ENCODE data around the gene GHDC. TPM values are rescaled to one million over a fixed set of nuclear protein-coding genes. Genes with fewer than 3 reads are reported as not detected.

GHDC gene
- total RNA-seq, 4 donors from 2014 or later, result 10.8 to 34.6 (median 32.2) TPM

DNA sequence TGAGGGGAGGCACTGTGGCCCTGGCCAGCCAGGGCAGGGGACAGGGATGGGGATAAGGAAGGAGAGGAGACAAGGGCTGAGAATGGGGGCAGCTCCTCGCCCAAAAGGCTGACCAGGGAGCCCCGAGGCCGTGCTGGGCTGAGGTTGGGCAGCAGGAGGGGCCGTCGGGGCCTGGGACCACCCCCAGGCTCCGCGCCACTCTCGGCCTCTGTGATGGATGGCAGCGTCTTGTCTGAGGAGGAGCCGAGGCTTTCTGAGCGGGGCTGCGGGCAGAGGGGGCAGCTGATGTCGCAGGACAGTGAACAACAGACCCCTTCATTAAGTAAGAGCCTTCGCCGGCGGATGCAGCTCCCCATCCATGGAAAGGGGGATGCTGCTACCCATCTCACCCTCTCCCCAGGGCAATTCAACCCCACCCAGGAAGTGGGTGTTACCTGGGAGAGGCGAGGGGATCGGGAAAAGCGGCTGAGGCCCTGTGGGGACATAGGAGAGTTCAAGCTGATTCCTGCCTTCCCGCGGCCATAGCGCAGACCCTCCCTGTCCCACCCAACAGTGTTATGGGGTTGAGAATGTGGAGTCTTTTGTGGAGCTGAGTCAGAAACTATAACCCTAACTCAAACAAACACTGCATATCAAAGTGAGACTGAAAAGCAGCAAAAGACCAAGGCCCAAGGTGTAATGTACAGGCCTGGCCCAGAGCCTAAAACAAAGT, 30.4 kb downstream of the GHDC start:
- intact Hi-C loops (cut with DNase I; ENCODE audit: low total_unique reads) (no loop called here), in situ Hi-C loops (cut with MboI; ENCODE audit: low pct_ligation_motif_present in 1 of 4, low pct_unique_long_range_greater_than_20kb in 1 of 4, low sequenced_read_pairs in 3 of 4) (no loop called here)
- Histone ChIP-seq H3K27me3 (no peaks in the 10 kb centered on the region), H3K36me3 (no peaks in the 10 kb centered on the region), H3K4me1 (no peaks in the 10 kb centered on the region), H3K27ac (no peak overlapping the region), H3K9me3 (no peaks in the 10 kb centered on the region), H3K4me3 (no peak overlapping the region)
- 56 to 71% methylated on average over 5 to 21 of the region's 22 CpGs for WGBS, 2 donors (ENCODE audit: low coverage in 1 of 2)
- TF ChIP-seq POLR2AphosphoS5 (IDR thresholded peaks at IDR 0.05) (no peak), EP300 (IDR thresholded peaks at IDR 0.05; ENCODE audit: low read depth) (no peak), POLR2A (IDR thresholded peaks at IDR 0.05) (no peak)
- TF ChIP-seq, protein P1, sequence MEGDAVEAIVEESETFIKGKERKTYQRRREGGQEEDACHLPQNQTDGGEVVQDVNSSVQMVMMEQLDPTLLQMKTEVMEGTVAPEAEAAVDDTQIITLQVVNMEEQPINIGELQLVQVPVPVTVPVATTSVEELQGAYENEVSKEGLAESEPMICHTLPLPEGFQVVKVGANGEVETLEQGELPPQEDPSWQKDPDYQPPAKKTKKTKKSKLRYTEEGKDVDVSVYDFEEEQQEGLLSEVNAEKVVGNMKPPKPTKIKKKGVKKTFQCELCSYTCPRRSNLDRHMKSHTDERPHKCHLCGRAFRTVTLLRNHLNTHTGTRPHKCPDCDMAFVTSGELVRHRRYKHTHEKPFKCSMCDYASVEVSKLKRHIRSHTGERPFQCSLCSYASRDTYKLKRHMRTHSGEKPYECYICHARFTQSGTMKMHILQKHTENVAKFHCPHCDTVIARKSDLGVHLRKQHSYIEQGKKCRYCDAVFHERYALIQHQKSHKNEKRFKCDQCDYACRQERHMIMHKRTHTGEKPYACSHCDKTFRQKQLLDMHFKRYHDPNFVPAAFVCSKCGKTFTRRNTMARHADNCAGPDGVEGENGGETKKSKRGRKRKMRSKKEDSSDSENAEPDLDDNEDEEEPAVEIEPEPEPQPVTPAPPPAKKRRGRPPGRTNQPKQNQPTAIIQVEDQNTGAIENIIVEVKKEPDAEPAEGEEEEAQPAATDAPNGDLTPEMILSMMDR (IDR thresholded peaks at IDR 0.05), result no peak
- DNase-seq, result no peak

DNA sequence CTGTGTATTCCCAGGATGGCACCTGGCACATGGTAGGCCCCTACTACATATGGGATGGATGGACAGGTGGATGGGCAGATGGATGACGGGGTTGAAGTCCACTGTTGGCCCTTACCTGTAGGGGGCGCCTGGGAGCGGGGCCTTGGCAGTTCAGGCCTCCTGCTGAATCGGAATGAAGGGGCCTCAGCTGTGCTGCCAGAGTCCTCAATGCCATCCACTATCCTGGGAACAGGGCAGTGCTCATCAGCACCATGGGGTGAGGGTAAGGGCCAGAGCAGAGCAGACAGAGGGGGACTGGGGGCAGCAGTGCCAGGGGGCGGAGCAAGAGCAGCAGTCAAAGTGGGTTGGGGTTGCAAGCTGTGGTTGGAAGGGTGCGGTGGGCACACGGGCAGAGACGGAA, 31.2 kb downstream of the GHDC start:
- 58 to 59% methylated on average over 8 of the region's 8 CpGs for WGBS, 2 donors (ENCODE audit: low coverage in 1 of 2)

DNA sequence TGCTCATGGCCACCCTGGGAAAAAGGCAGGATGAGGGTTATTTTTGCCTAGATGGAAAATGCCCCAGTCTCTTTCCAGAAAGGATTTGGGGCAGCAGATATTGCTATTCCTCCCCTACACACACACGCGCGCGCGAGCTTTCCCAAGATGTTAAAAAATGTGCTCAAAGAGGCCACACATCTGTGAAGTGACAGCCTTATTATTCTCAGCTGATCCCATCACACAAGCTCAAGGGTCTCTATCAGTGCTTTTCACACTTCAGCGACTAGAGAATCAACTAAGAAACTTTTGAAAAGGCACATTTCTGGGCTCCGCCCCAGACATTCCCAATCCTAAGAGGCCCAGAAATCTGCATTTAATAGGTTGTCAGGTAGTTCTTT, 33.8 kb downstream of the GHDC start:
- intact Hi-C loops (cut with DNase I; ENCODE audit: low total_unique reads), result no loop called here
- DNase-seq, result no peak
- no peak overlapping the region for H3K4me3 ChIP-seq
- no peak for TF ChIP-seq POLR2AphosphoS5 (IDR thresholded peaks at IDR 0.05)
- TF ChIP-seq, protein P1 (IDR thresholded peaks at IDR 0.05), result no peak
- TF ChIP-seq POLR2A (IDR thresholded peaks at IDR 0.05), result no peak
- TF ChIP-seq EP300 (IDR thresholded peaks at IDR 0.05; ENCODE audit: low read depth), result no peak
- no peaks in the 10 kb centered on the region for H3K27me3 ChIP-seq
- no peaks in the 10 kb centered on the region for H3K36me3 ChIP-seq
- WGBS, 2 donors (ENCODE audit: low coverage in 1 of 2), result 90 to 95% methylated on average over 5 to 7 of the region's 7 CpGs
- peaks cover 0 to 1% (median 0%) of the 10 kb centered on the region in 4 donors for H3K4me1 ChIP-seq
- in situ Hi-C loops (cut with MboI; ENCODE audit: low pct_ligation_motif_present in 1 of 4, low pct_unique_long_range_greater_than_20kb in 1 of 4, low sequenced_read_pairs in 3 of 4), result no loop called here
- H3K9me3 ChIP-seq, result no peaks in the 10 kb centered on the region
- H3K27ac ChIP-seq, result no peak overlapping the region

More for the DNA sequence above, 31.2 kb downstream of the GHDC start:
- intact Hi-C loops (cut with DNase I; ENCODE audit: low total_unique reads), result no loop called here
- Histone ChIP-seq H3K4me3 (no peak overlapping the region), H3K36me3 (no peaks in the 10 kb centered on the region), H3K27me3 (no peaks in the 10 kb centered on the region), H3K9me3 (no peaks in the 10 kb centered on the region), H3K27ac (no peak overlapping the region), H3K4me1 (no peaks in the 10 kb centered on the region)
- peak; percentile 27 for DNase-seq
- in situ Hi-C loops (cut with MboI; ENCODE audit: low pct_ligation_motif_present in 1 of 4, low pct_unique_long_range_greater_than_20kb in 1 of 4, low sequenced_read_pairs in 3 of 4), result no loop called here
- TF ChIP-seq EP300 (IDR thresholded peaks at IDR 0.05; ENCODE audit: low read depth), result no peak
- TF ChIP-seq, protein P1 (IDR thresholded peaks at IDR 0.05), result peak in 2 of 5 experiments; percentile 12 to 22
- TF ChIP-seq POLR2AphosphoS5 (IDR thresholded peaks at IDR 0.05), result no peak
- TF ChIP-seq POLR2A (IDR thresholded peaks at IDR 0.05), result no peak

DNA sequence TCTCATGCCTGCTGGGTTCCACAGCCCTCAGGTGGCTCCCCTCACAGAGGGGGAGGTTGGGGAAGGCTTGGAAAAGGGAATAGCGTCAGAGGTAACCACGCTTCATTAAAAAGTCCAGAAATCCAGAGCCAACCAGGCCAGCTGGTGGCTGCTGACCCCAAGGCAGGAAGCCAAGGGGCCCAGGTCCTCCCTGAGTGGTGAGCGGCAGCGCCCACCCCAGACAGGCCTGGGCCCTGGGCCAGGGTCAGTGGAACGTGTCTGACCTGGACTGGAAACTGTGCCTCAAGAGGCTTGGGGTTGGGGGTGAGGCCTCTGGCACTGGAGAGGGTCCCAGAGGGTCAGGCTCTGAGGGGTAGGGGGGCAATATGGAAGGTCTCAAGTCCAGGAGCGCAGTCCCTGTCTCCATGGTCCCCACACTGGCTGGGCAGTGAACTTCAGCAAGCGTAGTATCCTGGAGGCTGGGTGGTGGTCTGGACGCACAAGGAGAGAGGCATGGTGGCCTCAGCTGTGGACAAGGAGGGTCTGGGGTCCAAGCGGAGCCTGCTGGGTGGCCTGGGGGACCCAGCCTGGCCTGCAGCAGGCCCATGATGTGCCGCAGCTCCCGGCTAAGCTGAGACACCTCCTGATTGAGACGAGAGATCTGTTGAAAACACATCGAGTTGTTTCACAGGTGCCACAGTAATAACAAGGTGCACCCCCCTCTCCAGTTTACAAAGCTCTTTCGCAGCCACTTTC, 34.3 kb downstream of the GHDC start:
- H3K27me3 ChIP-seq, result no peaks in the 10 kb centered on the region
- TF ChIP-seq POLR2AphosphoS5 (IDR thresholded peaks at IDR 0.05) (no peak), EP300 (IDR thresholded peaks at IDR 0.05; ENCODE audit: low read depth) (no peak), POLR2A (IDR thresholded peaks at IDR 0.05) (no peak)
- TF ChIP-seq, protein P1 (IDR thresholded peaks at IDR 0.05), result no peak
- H3K4me1 ChIP-seq, result peaks cover 0 to 4% (median 2%) of the 10 kb centered on the region in 4 donors
- no peak overlapping the region for H3K27ac ChIP-seq
- in situ Hi-C loops (cut with MboI; ENCODE audit: low pct_ligation_motif_present in 1 of 4, low pct_unique_long_range_greater_than_20kb in 1 of 4, low sequenced_read_pairs in 3 of 4) (no loop called here), intact Hi-C loops (cut with DNase I; ENCODE audit: low total_unique reads) (no loop called here)
- no peaks in the 10 kb centered on the region for H3K9me3 ChIP-seq
- no peaks in the 10 kb centered on the region for H3K36me3 ChIP-seq
- H3K4me3 ChIP-seq, result no peak overlapping the region
- DNase-seq, result no peak
- 75 to 83% methylated on average over 1 to 14 of the region's 14 CpGs for WGBS, 2 donors (ENCODE audit: low coverage in 1 of 2)

Measured in transverse colon (tissue), 4 donors.